ENCODE results near the gene NIPBL.

Gene NIPBL

DNA sequence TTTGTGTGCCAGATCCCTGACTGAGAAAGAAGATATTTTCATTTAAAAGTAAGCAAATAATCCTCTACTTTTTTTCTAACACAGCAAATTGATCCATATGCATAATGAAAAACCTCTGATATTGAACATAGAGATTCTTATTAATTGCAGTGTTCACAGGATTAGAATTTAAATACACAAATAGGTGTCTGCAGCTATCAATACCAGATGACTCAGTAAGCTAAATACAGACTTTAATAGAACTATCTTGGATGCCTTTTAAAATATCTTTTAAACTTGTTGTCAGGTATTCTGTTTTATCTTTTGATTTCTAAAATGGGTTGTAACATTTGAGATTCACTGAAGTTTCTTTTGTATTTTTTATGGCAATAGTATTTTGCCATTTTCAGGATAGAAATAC, 43.1 kb downstream of the NIPBL start:
- Histone ChIP-seq H3K4me1 (ENCODE audit: control insufficient read depth, insufficient read depth, low read length) (no peaks in the 10 kb centered on the region), H3K4me3 (ENCODE audit: low read length) (no peak overlapping the region), H3K27me3 (ENCODE audit: control insufficient read depth, insufficient read depth, low read length) (no peaks in the 10 kb centered on the region), H3K36me3 (ENCODE audit: control insufficient read depth, insufficient read depth, low read length) (no peaks in the 10 kb centered on the region), H3K27ac (ENCODE audit: low read depth, low read length) (no peak overlapping the region), H3K9ac (ENCODE audit: low read length) (no peak overlapping the region)

DNA sequence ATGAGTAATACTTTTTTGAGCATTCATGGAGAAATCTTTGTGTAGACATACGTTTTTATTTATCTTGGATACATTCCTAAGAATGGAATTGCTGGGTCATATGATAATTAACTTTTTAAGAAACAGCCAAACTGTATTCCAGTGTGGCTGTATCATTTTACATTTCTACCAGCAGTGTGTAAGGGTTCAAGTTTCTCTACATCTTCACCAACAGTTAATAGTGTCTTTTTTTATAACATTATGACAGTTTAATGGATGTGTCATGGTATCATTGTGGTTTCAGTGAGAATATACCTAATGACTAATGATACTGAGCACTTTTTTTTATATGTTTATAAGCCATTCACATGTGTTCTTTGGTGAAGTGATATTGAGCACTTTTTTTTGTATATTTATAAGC, 52.4 kb downstream of the NIPBL start:
- no peaks in the 10 kb centered on the region for H3K36me3 ChIP-seq (ENCODE audit: control insufficient read depth, insufficient read depth, low read length)
- no peak overlapping the region for H3K4me3 ChIP-seq (ENCODE audit: low read length)
- H3K27me3 ChIP-seq (ENCODE audit: control insufficient read depth, insufficient read depth, low read length) = no peaks in the 10 kb centered on the region
- H3K9ac ChIP-seq (ENCODE audit: low read length) = no peak overlapping the region
- no peak overlapping the region for H3K27ac ChIP-seq (ENCODE audit: low read depth, low read length)
- no peaks in the 10 kb centered on the region for H3K4me1 ChIP-seq (ENCODE audit: control insufficient read depth, insufficient read depth, low read length)

DNA sequence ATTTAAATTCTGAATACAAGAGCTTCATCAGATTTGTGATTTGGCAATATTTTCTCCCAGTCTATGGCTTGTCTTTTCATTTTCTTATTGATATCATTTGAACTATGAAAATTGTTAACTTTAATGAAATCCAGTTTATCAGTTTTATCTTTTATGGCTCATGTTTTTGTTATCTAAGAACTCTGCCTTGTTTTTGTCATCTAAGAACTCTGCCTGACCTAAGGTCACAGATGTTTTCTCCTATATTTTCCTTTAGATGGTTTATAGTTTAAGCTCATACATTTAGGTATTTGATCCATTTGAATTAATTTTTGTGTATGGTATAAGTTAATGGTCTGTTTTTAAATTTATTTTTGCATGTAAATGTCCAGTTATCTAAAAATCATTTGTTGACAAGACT, 52.9 kb downstream of the NIPBL start:
- Histone ChIP-seq H3K27ac (ENCODE audit: low read depth, low read length) (no peak overlapping the region), H3K4me1 (ENCODE audit: control insufficient read depth, insufficient read depth, low read length) (no peaks in the 10 kb centered on the region), H3K4me3 (ENCODE audit: low read length) (no peak overlapping the region), H3K27me3 (ENCODE audit: control insufficient read depth, insufficient read depth, low read length) (no peaks in the 10 kb centered on the region), H3K9ac (ENCODE audit: low read length) (no peak overlapping the region), H3K36me3 (ENCODE audit: control insufficient read depth, insufficient read depth, low read length) (no peaks in the 10 kb centered on the region)

DNA sequence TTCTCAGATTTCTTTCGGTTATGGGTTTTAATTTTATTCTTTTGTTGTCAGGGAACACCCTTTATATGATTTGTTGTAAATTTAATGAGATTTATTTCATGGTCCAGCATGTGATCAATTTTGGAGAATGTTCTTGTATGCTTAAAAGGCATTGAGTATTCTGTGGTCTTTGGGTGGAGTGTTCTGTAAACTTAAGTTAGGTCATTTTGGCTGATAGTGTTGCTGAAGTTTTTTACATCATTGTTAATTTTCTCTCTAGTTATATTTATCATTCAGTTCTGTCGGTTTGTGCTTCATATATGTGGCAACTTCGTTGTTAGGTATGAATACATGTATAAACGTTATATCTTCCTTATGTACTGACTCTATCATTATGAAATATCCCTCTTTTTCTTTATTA, 55.5 kb downstream of the NIPBL start:
- Histone ChIP-seq H3K36me3 (ENCODE audit: control insufficient read depth, insufficient read depth, low read length) (no peaks in the 10 kb centered on the region), H3K4me1 (ENCODE audit: control insufficient read depth, insufficient read depth, low read length) (no peaks in the 10 kb centered on the region), H3K9ac (ENCODE audit: low read length) (no peak overlapping the region), H3K27ac (ENCODE audit: low read depth, low read length) (no peak overlapping the region), H3K27me3 (ENCODE audit: control insufficient read depth, insufficient read depth, low read length) (no peaks in the 10 kb centered on the region), H3K4me3 (ENCODE audit: low read length) (no peak overlapping the region)

DNA sequence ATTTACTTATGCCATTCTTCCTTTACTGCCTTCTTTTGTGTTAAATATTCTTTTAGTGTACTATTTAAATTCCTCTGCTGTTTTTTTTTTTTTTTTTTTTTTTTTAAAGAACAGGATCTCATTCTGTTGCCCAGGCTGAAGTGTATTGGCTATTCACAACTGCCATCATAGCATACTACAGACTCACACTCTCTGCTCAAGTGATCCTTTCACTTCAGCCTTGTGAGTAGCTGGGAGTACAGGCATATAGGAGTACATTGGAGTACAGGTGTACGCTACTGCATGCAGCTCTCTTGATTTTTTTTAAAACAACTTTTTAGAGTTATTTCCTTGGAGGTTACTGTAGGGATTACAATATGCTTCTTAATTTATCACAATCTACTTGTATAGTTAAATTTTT, 56.1 kb downstream of the NIPBL start:
- H3K36me3 ChIP-seq (ENCODE audit: control insufficient read depth, insufficient read depth, low read length) = no peaks in the 10 kb centered on the region
- no peak overlapping the region for H3K4me3 ChIP-seq (ENCODE audit: low read length)
- no peaks in the 10 kb centered on the region for H3K4me1 ChIP-seq (ENCODE audit: control insufficient read depth, insufficient read depth, low read length)
- H3K27ac ChIP-seq (ENCODE audit: low read depth, low read length) = no peak overlapping the region
- no peak overlapping the region for H3K9ac ChIP-seq (ENCODE audit: low read length)
- no peaks in the 10 kb centered on the region for H3K27me3 ChIP-seq (ENCODE audit: control insufficient read depth, insufficient read depth, low read length)

DNA sequence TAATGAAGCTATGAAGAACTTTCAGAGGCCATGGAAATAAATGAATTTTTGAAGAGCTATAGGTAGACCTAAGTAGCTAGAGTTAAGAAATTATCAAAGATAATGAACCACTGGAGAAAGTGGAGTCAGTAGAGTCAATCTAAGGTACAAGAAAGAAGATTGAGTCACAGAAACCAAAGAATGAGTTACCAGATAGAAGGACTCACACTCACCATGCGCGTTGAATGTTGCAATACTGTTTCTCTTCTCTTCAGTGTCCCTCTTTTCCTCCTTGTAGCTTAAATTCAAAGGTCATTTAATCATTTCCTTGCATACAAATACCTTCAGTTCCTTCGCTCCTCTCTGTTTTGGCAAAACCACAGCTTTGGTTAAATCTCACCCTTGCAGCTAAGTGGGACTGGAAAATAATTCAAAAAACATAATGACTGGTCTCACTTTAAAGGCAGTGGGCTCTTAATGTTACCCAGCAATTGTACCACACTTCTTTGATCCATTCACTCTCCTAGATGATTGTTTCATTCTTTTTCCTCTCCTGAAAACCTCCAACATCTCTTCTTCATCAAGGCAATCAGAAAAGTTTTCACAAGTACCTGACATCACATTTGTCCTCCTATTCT, 58.3 kb downstream of the NIPBL start:
- Histone ChIP-seq H3K9ac (ENCODE audit: low read length) (no peak overlapping the region), H3K4me1 (ENCODE audit: control insufficient read depth, insufficient read depth, low read length) (no peaks in the 10 kb centered on the region), H3K27ac (ENCODE audit: low read depth, low read length) (no peak overlapping the region), H3K27me3 (ENCODE audit: control insufficient read depth, insufficient read depth, low read length) (no peaks in the 10 kb centered on the region), H3K4me3 (ENCODE audit: low read length) (no peak overlapping the region), H3K36me3 (ENCODE audit: control insufficient read depth, insufficient read depth, low read length) (no peaks in the 10 kb centered on the region)

DNA sequence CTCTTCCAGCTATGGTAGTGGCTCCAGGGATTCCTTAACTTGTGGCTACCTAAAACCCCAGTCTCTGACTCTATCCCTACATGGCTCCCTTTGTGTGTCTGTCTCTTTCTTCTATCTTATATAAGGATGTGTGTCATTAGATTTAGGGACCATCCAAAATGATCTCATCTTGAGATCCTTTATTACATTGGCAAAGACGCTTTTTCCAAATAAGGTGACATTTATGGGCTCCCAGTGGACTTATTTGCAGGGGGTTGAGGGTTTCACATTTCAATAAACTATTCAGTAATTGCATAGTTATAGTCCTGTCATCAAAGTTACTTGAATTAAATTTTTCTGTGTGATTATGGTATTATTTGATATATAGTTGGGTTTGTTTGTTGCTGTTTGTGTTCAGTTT, 59.2 kb downstream of the NIPBL start:
- no peaks in the 10 kb centered on the region for H3K4me1 ChIP-seq (ENCODE audit: control insufficient read depth, insufficient read depth, low read length)

DNA sequence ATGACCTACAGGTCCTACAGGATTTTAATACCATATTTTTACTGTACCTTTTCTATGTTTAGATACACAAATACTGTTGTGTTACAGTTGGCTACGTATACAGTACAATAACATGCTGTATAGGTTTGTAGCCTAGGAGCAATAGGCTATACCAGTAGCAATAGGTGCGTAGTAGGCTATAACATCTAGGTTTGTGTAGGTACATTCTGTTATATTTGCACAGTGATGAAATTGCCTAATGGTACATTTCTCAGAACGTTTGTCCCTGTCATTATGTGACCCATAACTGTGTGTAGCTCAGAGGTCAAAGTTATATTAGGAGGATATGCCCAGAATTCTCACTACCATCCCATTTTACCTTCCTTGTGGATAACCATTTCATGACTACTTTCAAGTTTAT, 59.7 kb downstream of the NIPBL start:
- Histone ChIP-seq H3K27me3 (ENCODE audit: control insufficient read depth, insufficient read depth, low read length) (no peaks in the 10 kb centered on the region), H3K36me3 (ENCODE audit: control insufficient read depth, insufficient read depth, low read length) (no peaks in the 10 kb centered on the region), H3K4me1 (ENCODE audit: control insufficient read depth, insufficient read depth, low read length) (no peaks in the 10 kb centered on the region), H3K27ac (ENCODE audit: low read depth, low read length) (no peak overlapping the region), H3K9ac (ENCODE audit: low read length) (no peak overlapping the region), H3K4me3 (ENCODE audit: low read length) (no peak overlapping the region)

More for the DNA sequence above, 59.2 kb downstream of the NIPBL start:
- no peaks in the 10 kb centered on the region for H3K36me3 ChIP-seq (ENCODE audit: control insufficient read depth, insufficient read depth, low read length)
- no peak overlapping the region for H3K27ac ChIP-seq (ENCODE audit: low read depth, low read length)
- no peak overlapping the region for H3K4me3 ChIP-seq (ENCODE audit: low read length)
- H3K27me3 ChIP-seq (ENCODE audit: control insufficient read depth, insufficient read depth, low read length) = no peaks in the 10 kb centered on the region
- H3K9ac ChIP-seq (ENCODE audit: low read length) = no peak overlapping the region

DNA sequence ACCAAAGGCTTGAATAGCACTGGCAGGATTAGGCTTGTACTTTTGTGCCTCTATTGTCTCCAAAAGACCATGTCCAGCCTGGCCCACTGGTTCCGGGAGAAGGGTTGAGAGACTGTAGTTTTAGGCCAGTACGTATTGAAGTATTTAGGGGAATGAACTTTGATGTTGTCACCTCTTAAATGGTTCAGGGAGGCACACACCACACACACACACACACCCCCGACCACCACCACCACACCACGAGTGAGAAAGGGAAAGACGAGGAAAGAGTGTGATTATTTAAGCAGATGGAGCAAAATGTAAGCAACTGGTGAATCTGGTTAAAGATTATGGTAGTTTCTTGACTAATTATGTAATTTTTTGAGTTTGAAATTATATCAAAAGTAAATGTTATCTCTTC, 61.6 kb downstream of the NIPBL start:
- H3K27me3 ChIP-seq (ENCODE audit: control insufficient read depth, insufficient read depth, low read length) = no peaks in the 10 kb centered on the region
- H3K36me3 ChIP-seq (ENCODE audit: control insufficient read depth, insufficient read depth, low read length) = no peaks in the 10 kb centered on the region
- H3K9ac ChIP-seq (ENCODE audit: low read length) = no peak overlapping the region
- H3K4me3 ChIP-seq (ENCODE audit: low read length) = no peak overlapping the region
- no peak overlapping the region for H3K27ac ChIP-seq (ENCODE audit: low read depth, low read length)
- H3K4me1 ChIP-seq (ENCODE audit: control insufficient read depth, insufficient read depth, low read length) = no peaks in the 10 kb centered on the region

DNA sequence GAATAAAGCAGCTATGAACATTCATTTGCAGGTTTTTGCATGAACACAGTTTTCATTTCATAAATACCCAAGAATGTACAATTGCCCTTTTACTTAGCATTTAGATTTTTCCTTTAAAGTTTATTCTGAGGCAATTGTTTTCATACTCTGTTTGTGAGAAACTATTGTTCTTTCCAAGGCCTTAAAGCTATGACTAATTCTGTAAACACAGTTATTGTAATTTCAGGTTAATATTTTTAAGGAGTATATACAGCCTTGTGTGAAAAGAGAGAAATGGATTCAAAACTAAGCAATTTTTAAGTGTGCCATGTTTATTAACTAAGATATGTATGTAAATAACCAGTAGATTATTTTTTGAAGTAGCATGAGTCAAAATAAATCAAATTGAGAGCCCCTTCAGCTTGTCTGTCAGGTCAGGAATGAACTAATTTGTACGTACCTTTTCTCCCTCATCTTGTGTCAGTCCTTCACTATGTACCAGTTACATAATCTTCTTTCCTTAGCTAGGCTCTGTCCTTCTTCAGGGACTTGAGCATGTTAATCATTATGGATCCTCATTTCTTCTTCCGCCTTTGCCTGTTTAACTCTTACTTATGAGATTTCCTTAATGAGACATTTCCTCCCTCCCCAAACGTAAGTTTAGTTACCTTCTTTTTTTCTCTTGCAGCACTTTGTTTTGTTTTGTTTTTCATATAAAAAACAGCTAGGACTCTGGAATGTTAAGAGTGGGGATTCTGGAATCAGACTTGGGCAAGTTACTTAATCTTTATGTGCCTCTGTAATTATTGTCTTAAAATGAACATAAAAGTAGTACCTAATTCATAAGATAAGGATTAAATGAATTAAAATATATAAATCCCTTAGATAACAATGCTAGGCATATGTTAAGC, 63.6 kb downstream of the NIPBL start:
- Histone ChIP-seq H3K27ac (ENCODE audit: low read depth, low read length) (no peak overlapping the region), H3K4me3 (ENCODE audit: low read length) (no peak overlapping the region)

DNA sequence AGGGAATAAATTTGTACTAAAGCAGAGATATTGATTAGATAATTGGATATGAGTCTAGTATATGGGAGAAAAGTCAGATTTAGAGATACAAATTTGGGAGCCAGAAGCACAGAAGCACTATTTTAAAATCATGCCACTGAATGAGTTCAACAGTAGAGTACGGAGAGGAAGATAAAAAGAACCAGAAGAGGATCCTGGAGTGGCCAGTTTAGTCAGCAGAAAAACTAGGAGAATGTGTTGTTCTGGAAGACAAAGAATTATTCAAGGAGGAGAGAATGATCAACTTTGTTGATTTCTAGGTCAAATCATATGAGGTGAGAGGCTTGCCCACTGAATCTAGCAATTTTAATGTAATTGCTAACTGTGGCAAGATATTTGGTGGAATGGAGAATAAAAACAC, 67.0 kb downstream of the NIPBL start:
- Histone ChIP-seq H3K36me3 (ENCODE audit: control insufficient read depth, insufficient read depth, low read length) (no peaks in the 10 kb centered on the region), H3K9ac (ENCODE audit: low read length) (no peak overlapping the region), H3K27me3 (ENCODE audit: control insufficient read depth, insufficient read depth, low read length) (no peaks in the 10 kb centered on the region), H3K4me1 (ENCODE audit: control insufficient read depth, insufficient read depth, low read length) (peaks cover 2% of the 10 kb centered on the region), H3K27ac (ENCODE audit: low read depth, low read length) (no peak overlapping the region), H3K4me3 (ENCODE audit: low read length) (no peak overlapping the region)

More for the DNA sequence above, 63.6 kb downstream of the NIPBL start:
- H3K27me3 ChIP-seq (ENCODE audit: control insufficient read depth, insufficient read depth, low read length) = no peaks in the 10 kb centered on the region
- H3K36me3 ChIP-seq (ENCODE audit: control insufficient read depth, insufficient read depth, low read length) = no peaks in the 10 kb centered on the region
- H3K9ac ChIP-seq (ENCODE audit: low read length) = no peak overlapping the region
- H3K4me1 ChIP-seq (ENCODE audit: control insufficient read depth, insufficient read depth, low read length) = no peaks in the 10 kb centered on the region

DNA sequence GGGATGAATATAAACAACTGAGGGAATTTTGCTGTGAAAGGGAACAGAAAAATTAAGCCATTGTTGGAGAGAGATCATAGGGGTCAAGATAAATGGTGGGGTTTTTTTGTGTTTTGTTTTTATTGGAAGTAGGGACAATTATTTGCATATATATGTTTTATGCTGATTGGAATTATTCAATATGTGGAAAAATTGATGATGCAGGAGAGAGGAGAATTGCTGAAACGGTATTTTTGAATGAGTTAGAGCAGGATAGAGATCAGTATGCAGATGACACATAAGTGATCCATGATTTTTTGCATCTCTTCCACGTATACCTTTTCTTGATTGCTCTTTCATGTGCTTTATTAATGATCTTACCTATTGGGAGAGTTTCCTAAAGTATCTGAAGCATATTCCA, 67.5 kb downstream of the NIPBL start:
- Histone ChIP-seq H3K4me1 (ENCODE audit: control insufficient read depth, insufficient read depth, low read length) (peaks cover 3% of the 10 kb centered on the region), H3K27ac (ENCODE audit: low read depth, low read length) (no peak overlapping the region), H3K27me3 (ENCODE audit: control insufficient read depth, insufficient read depth, low read length) (no peaks in the 10 kb centered on the region), H3K36me3 (ENCODE audit: control insufficient read depth, insufficient read depth, low read length) (no peaks in the 10 kb centered on the region), H3K9ac (ENCODE audit: low read length) (no peak overlapping the region), H3K4me3 (ENCODE audit: low read length) (no peak overlapping the region)
